Effector CD4-positive, alpha-beta T cell (primary cell): ENCODE data around the gene TAOK3.
"Not testable (repeated sequence)": the region's sequence is repeated elsewhere in the genome, so short reads cannot be mapped to it uniquely, and the experiment has no call there.

Experiments used
- DNase-seq: peaks from one replicate; pipeline ENCODE4 v3.0.0-alpha.2; 2020

TAOK3 gene

DNA sequence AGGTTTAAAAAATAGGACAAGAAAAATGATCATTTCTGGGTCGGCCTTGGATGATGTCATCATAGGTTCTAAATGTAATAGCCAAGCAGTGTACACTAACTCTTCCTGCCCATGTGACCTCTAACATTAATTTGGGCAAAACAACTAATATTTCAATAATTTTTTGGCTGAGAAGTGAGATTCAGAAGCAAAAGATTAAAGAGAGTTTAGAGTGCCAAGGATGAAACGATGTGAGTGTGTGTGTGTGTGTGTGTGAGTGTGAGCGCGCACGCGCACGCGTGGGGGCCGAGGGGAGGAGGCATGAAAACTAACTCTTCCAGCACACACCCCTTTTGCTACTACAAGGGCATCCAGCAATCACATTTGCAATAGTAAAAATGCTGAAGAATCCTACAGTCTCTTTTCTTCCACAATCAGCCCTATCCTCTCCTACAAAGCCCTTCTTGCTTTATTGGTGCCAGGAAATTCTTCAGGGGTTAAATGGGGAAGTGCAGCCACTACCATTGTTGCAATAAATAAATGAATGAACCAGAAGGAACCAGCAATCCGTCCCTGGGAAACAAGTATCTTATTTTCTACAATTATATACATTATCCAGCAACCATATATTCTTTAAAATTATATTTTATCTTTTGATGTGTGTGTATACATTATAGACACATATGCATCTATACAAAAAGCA, 183.9 kb downstream of the TAOK3 start:
- DNase-seq: no peak

DNA sequence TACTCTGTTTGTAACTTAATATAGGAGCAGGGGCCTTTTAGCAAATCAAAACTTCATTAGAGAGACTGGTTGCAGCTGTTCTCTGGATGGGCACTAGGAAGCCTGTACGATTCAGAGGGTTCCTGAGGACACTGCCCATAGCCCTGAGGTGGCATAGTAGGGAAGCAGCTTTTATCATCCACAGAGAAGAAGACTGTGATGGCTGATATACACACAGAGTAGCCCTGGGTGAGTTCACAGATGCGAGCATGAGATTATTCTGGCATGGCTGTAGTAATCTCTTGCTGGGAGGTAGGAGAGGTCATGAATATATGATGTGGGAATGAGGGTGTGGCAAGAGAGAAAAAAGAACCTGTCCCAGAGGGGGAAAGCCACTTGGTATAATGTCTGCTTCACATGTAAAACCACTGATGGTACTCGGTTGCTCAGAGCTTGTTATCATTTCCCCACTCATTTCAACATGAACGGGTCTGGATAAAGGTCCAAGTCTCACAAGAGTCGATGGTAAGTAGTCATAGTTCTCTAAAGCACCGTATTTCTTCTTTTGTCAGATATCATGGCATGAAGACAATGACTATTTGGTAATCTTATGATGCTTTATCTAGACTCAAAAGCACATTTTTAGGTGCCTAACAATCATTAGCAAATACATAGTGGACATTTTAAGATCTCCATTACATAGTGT, 184.8 kb downstream of the TAOK3 start:
- no peak for DNase-seq

DNA sequence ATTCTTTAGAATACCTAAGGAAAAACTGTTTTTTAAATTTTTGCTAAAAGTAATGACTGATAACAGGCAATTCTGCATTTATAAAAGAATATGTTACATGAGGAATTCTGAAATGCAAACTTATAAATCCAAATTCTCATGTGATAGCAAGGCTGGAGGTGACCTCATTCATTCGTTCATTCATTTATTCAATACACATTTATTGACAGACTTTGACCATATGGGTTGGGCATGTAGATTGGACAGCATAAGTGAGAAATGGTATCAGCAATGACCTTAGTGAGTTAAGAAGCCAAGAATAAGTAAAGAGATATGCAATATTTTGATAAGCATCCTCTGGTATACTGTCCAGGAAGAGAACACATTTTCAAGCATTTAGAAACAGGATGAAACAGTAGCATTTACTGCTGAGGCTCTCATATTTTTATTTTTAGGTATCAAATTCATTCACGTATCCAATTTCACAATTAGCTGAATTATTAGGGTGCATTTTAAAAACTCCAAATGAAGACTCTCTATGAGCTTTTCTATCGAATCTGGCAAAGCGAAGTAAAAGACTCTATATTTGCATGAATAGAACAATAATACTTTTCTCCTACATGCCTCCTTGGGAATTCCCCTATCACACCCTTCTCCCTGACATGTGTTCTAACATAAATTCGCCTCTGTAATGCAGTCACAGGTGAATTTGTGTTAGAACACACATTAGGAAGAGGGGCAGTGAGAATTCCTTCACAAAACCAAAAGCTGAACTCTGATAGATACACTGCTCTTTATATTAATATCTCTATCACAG, 186.9 kb downstream of the TAOK3 start:
- DNase-seq: no peak

DNA sequence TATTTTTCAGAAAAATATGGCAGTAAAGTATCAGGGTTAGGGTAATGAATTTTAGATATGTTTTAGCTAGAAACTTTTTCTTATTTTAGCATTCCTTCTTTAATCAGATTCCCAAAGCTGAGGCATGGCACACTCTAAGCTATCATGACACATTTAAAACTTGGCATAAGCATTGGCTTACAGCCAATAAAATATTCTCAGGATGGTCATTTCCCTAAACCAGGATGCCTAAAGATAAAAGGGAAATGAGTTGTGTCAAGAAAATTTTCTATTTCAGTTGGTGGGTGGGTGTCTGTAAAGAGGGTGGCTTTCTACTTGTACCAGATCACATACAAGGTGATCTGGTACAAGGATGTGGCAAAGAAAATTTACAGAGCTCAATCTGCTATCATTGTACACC, 189.0 kb downstream of the TAOK3 start:
- DNase-seq: no peak

DNA sequence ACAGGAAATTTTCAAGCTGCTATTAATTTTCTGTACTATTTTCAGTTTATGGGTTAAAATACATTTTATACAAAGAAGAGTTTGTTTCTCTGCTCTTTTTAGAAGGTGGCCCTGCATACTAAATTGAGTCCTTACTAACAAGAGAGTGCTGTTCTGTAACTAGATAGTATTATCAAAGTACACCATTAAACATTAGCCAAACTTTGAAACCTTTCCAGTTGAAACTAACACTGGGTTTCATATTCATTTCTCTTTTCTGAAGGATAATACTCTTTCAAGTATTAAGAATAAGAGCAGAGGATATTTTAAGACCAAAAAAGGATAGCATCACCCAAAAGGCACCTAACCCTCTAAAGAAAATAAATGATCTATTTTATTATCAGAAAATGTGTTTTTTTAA, 189.6 kb downstream of the TAOK3 start:
- no peak for DNase-seq

DNA sequence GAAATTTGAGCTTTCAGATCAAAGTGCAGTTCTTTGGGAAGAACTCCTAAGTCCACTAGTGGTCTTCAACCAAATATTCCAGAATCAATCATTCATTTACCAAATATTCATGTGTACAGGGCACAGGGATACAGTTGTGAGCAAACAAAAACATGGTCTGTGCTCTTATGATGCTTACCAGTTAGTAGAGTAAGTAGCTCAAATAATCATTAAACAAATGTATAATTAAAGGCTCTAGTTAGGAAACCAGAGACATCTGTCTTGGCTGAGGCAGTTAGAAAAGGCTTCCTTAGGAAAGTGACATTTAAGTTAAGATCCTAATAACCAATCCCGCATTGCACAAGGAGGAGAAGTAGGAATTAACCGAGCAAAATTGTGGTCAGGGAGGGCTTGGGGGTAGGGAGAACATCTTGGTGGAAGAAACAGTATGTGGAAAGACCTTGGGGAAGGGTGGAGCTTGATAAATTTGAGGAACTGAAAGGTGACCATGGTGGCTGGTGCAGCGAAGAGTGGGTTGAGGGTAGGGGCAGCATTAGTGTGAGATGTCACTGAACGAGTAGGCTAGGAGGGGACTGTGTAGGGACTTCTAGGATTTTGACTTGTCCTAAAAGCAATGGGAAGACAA, 196.8 kb downstream of the TAOK3 start:
- DNase-seq: no peak

DNA sequence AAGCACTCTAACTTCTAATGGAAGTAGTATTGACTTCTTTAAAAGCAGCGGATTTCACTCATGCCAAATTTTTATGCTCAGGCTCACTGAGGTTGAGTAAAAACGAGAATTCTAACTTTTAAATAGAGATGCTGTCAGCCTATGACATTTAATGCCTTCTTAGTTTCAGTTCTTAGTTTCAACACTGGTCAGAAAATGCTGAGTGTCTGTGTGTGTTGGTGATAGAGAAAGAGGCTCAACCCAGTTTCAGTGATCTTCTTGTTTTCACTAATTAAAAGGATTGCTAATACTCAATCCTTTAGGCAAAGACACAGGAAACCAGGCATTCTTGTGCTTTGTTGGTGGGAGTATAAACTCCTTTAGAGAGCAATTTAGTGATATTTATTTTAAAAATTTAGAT, 205.8 kb downstream of the TAOK3 start:
- no peak for DNase-seq

DNA sequence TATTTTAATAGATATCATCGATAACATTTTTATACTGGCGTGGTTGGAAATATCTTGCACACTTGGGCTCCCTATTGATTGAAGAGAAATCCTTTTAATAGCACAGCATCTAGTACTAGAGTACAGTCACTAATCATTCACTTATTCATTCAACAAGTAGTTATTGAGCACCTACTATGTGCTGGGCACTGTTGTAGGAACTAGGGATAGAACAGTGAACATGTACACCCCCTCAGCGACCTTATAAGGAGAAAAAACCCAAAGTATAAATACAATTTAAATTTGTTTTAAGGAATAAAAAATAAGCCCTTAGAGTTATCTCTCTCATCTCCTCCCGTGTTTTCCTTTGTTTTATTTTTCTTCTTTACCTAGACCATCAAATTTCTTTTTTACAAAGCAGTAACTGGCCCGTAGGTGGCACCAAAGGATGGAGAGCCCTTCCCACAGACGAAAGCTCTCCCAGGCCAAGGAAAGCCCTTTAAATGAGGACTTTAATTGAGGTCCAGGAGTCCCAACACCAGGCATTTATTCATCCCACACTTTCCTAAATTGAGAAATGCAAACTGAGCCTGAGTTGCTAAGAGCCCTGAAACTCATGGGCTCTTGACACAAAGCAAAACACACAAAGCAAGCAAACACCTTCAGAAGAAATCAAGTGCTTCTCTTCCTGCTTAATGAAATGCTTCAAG, 207.8 kb downstream of the TAOK3 start:
- no peak for DNase-seq

DNA sequence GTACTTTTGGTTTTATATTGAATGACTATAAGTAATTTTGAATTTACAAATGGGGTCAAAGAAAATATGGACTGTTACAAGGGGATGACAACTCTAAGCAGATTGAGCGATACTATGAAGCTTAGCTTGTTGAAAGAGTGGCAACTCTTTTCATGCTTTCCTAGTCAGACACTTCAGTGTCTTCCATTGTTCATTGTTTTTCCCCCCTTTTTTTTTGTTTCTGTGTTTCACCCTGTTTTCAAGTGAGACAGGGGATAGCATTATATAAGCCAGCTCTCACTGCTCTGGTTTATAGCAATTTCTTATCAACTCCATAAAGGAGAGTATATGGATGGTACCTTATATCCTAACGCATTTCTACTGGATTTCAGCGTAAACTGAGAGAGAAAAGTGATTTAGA, 212.2 kb downstream of the TAOK3 start:
- DNase-seq: no peak

DNA sequence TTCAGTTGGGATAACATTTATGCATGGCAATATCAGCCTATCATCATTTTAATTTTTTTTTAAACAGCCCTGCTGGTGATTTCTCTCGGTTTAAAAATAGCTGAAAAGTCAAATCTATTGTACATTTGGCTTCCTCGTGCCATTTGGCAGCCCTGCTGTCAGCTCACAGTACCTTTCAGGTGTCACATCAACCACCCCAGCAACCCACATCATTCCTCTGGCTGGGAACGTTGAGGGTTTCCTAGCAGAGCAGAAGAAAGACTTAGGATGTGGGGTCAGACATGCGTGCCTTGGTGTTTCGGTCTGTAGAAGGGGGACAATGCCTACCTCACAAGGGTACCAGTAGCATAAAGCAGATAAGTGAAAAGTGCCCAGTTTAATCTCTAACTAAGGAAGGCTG, 221.0 kb downstream of the TAOK3 start:
- no peak for DNase-seq

DNA sequence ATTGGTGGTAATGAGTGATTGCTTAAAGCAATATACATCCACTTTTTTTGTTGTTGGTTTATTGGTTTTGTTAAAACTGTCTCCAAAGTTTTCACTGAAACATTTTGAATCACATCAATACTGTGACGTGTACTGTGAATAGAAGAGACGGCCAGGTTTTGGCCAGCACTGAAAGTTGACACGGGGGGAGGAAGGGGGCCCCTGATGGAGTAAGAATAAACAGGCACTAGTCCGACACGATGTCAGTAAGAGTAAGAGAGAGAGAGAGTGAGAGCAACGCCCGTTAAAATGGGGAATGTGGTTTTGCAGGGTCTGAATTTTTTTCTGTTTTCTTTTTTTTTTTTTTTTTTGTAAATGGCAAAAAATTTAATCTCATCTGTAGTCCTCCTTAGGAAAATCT, 222.1 kb downstream of the TAOK3 start:
- no peak for DNase-seq

DNA sequence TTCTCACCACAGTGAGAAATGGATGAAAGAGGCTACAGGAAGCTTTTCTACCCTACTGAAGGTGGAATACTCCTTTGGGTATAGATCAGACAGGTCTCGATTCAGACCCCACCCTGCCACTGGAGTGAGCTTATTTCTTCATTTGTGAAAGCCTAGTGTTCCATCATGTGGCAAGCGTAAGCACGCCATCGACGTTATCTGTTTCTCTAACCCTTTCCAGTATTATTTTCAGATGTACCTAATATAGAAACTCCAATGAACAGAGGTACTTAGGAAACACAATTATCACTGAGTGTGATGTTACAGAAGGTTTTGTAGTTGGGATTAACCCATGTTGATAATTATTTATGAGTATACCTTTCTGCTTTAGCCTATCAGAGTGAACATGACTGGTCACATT, 224.4 kb downstream of the TAOK3 start:
- no peak for DNase-seq

DNA sequence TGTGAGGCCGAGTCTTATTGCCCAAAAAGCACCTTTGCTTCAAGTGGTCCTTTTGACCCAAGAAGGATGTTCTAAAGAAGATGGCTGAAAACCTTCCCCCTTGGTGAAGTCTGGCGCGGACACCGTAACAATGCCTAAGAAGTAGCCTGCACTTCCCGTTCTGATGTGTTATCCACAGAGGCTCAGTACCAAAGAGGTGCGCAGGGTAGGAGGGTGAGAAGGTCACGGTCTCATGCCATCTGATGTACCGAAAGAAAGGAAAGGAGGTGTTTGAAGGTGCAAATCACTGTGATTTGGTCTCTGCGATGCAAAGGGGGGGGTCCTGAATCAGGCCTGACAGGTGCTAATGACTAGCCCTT, 226.9 kb downstream of the TAOK3 start:
- no peak for DNase-seq

DNA sequence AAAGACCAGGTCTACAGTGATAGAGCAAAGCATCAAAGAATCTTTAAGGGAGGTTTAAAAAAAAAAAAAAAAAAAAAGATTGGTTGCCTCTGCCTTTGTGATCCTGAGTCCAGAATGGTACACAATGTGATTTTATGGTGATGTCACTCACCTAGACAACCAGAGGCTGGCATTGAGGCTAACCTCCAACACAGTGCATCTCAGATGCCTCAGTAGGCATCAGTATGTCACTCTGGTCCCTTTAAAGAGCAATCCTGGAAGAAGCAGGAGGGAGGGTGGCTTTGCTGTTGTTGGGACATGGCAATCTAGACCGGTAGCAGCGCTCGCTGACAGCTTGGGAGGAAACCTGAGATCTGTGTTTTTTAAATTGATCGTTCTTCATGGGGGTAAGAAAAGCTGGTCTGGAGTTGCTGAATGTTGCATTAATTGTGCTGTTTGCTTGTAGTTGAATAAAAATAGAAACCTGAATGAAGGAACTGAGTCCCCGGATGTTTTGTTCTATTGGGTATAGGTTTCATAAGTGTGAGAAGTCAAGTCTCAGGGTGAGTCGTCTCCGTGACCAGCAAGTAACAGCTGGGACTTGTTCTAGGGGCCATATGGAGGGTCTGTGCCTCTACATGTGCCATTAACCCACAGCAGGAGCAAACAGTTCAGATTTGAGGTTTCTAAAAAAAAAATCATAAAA, 227.5 kb downstream of the TAOK3 start:
- DNase-seq: no peak

DNA sequence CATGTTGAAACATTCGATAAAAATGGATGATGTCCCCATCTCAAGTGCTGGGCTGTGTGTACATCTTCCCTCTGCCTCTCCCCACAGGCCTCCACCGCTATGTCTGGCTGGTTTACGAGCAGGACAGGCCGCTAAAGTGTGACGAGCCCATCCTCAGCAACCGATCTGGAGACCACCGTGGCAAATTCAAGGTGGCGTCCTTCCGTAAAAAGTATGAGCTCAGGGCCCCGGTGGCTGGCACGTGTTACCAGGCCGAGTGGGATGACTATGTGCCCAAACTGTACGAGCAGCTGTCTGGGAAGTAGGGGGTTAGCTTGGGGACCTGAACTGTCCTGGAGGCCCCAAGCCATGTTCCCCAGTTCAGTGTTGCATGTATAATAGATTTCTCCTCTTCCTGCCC, 228.2 kb downstream of the TAOK3 start:
- no peak for DNase-seq

DNA sequence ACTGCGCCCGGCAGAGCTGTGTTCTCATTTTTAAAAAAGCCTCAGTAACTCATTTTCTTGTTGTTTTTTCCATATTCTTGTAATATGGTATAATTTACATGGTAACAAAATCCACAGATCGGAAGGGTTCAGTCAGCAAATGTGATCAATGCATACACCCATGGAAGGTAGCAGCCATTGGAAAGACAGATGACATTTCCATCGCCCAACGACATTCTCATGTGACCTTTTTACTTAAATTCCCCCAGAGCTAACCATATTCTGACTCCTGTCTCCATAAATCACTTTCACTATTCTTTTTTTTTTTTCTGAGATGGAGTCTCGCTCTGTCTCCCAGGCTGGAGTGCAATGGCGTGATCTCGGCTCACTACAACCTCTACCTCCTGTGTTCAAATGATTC, 231.9 kb downstream of the TAOK3 start:
- no peak for DNase-seq

DNA sequence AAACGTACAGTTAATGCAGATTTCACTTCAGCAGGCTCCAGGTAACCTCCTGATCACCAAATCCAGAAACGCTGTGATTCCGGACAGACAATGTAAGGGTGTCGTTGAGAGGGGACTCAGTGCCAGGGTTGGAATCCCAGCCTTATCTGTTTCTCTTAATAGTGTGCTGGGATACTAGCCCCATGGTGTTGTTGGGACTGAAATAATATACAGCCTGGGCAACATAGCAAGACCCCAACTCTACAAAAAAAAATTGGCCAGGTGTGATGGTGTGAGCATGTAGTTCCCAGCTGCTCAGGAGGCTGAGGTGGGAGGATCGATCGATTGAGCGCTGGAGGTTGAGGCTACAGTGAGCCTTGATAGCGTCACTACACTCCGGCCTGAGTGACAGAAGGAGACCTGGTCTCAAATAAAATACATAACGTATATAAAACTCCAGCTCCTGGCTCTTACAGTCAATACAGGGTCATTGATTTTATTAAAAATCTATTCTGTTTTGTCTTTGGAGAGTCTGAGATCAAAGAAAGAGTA, 235.5 kb downstream of the TAOK3 start:
- DNase-seq: no peak

DNA sequence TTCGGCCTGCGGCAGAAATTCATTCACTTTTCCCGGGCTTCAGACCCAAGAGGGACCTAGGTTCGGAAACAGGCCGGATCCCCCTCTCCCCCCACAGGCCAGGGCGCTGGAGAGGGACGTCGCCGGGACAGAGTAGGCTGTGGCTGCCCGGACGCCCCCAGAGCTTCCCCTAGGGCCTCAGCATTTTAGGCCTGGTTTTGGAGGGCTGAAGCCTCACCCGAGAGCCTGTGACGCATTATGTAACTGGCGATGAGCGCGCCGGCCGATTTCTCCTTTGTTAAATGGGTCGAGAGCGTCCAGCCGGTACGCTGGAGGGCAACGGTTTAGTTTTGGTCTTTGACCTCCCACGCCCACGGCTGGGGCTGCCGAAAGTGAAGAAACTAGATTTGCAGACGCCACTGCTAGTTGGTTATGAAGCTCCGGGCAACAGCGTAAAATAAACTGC, 236.1 kb downstream of the TAOK3 start:
- peak; percentile 5 for DNase-seq

DNA sequence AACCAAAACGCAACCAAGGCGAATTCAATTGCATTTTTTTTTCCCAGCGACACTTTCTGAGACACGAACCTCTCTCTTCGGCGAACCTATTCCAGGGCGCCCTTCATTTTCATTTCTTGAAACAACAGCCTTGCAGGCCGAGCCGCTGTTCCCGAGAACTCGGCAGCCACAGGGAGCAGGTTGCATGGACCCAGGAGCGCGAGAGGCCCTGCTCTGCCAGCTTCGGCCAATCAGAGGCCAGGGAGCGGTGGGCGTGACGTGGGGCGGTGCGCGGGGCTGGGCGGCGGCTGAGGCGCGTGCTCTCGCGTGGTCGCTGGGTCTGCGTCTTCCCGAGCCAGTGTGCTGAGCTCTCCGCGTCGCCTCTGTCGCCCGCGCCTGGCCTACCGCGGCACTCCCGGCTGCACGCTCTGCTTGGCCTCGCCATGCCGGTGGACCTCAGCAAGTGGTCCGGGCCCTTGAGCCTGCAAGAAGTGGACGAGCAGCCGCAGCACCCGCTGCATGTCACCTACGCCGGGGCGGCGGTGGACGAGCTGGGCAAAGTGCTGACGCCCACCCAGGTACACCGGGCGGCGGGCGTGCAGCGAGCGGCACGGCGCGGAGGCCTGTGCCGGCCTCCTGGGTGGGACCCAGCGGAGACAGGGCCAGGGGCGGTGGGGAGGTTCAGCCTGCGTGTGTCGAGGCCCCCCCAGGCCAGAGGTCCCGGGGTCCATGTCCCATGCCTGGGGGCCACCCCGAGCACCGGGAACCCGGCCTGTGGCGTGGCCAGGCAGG, 236.7 kb downstream of the TAOK3 start, which contains the start of gene PEBP1:
Gene PEBP1 (plus strand): TSS at position 337 of the 771 bp plus-strand sequence. CDS start 86 bp downstream, at position 423.
- DNase-seq: peak; percentile 90

DNA sequence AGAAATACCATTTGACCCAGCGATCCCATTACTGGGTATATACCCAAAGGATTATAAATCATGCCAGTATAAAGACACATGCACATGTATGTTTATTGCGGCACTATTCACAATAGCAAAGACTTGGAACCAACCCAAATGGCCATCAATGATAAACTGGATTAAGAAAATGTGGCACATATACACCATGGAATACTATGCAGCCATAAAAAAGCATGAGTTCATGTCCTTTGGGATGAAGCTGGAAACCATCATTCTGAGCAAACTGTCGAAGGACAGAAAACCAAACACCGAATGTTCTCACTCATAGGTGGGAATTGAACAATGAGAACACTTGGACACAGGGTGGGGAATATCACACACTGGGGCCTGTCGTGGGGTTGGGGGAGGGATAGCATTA, 243.3 kb downstream of the TAOK3 start:
- DNase-seq: not testable (repeated sequence)

DNA sequence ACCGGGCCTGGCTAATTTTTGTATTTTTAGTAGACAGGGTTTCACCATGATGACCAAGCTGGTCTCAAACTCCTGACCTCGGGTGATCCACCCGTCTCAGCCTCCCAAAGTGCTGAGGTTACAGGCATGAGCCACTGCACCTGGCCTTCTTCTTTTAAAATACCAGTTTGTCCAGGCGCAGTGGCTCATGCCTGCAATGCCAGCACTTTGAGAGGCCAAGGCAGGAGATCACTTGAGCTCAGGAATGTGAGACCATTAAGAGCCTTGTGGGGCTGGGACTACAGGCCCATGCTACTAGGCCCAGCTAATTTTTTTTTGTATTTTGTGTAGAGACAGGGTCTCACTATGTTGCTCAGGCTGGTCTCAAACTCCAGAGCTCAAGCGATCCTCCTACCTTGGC, 244.8 kb downstream of the TAOK3 start:
- DNase-seq: no peak
